H1 (cell line): ENCODE measurements around the gene PDIA3. TPM values are rescaled to one million over a fixed set of nuclear protein-coding genes. Genes with fewer than 3 reads are reported as not detected.

Experiments used
- CTCF ChIA-PET: fragments of 300-600 bp; sonication (Branson Sonifier 250); formaldehyde crosslinking; loops from one replicate; lab custom pipeline; 2021; ENCODE audit not compliant: partially characterized antibody; lab: Charles Lee
- POLR2A ChIA-PET: fragments of 300-600 bp; sonication (Branson Sonifier 250); formaldehyde crosslinking; loops from one replicate; lab custom pipeline; 2021; ENCODE audit warnings: inconsistent platforms; ENCODE audit not compliant: partially characterized antibody; lab: Charles Lee
- DNase-seq, 2 experiments: peaks; one replicate each; pipeline versions ENCODE4 v3.0.0 to v3.0.0-alpha.2; 2010 to 2022; ENCODE audit warnings: low spot score in 2 of 2, low read depth in 1 of 2, mixed read lengths in 1 of 2
- FAIRE-seq: peaks from 2 replicates; lab custom pipeline; 2011; peaks lifted over from hg19 to GRCh38; lab: Jason Lieb, UNC
- H2AFZ ChIP-seq: 2 replicates; pipeline ENCODE4 v1.8.1; 2012; ENCODE audit warnings: low read length, inconsistent platforms
- H2AK5ac ChIP-seq: 2 replicates; pipeline ENCODE4 v1.6.1; 2013; ENCODE audit warnings: low read depth, low read length
- H2BK120ac ChIP-seq: replicated peaks from 2 replicates; pipeline ENCODE3; 2013; ENCODE audit warnings: low read depth, low read length, inconsistent platforms
- H2BK12ac ChIP-seq: 2 replicates; pipeline ENCODE4 v1.6.1; 2013; ENCODE audit warnings: low read depth, low read length
- H2BK15ac ChIP-seq: 2 replicates; pipeline ENCODE4 v1.6.1; 2013; ENCODE audit warnings: low read length
- H2BK20ac ChIP-seq: 2 replicates; pipeline ENCODE4 v1.6.1; 2013; ENCODE audit warnings: low read length
- H2BK5ac ChIP-seq: 2 replicates; pipeline ENCODE4 v1.6.1; 2013; ENCODE audit warnings: low read depth, low read length
- H3K14ac ChIP-seq: 2 replicates; pipeline ENCODE4 v1.6.1; 2013; ENCODE audit warnings: inconsistent platforms; ENCODE audit not compliant: insufficient read length
- H3K18ac ChIP-seq: 2 replicates; pipeline ENCODE4 v1.6.1; 2013; ENCODE audit warnings: low read length; ENCODE audit errors: extremely low read depth
- H3K23ac ChIP-seq: 2 replicates; pipeline ENCODE4 v1.6.1; 2013; ENCODE audit warnings: inconsistent platforms; ENCODE audit not compliant: insufficient read length
- H3K23me2 ChIP-seq: 2 replicates; pipeline ENCODE4 v1.6.1; 2013; ENCODE audit warnings: low read depth, low read length
- H3K27ac ChIP-seq: 2 replicates; pipeline ENCODE4 v1.6.1; 2011; ENCODE audit warnings: low read depth, low read length, inconsistent platforms
- H3K27me3 ChIP-seq, 4 experiments: replicated peaks in 1 of 4; 1 replicate in 1 of 4; 2 replicates in 3 of 4; pipeline versions ENCODE4 v1.6.1 to v1.8.1; 2011 to 2013; ENCODE audit warnings: low read length in 3 of 4, mild to moderate bottlenecking in 3 of 4, inconsistent platforms in 2 of 4, mixed read lengths in 2 of 4, moderate library complexity in 1 of 4; ENCODE audit not compliant: control insufficient read depth in 3 of 4, insufficient read depth in 3 of 4; ENCODE audit errors: extremely low read depth in 1 of 4
- H3K36me3 ChIP-seq, 4 experiments: 2 replicates each; pipeline versions ENCODE4 v1.6.1 to v1.8.1; 2011 to 2013; ENCODE audit warnings: mild to moderate bottlenecking in 4 of 4, low read length in 3 of 4, moderate library complexity in 2 of 4, control low read depth in 1 of 4, inconsistent platforms in 1 of 4; ENCODE audit not compliant: insufficient read depth in 4 of 4, control insufficient read depth in 2 of 4
- H3K4ac ChIP-seq: replicated peaks from 2 replicates; pipeline ENCODE3; 2013; ENCODE audit warnings: low read length, low read depth, mixed read lengths, inconsistent platforms; ENCODE audit not compliant: insufficient read length
- H3K4me1 ChIP-seq, 4 experiments: replicated peaks in 1 of 4; 1 replicate in 1 of 4; 2 replicates in 3 of 4; pipeline versions ENCODE4 v1.6.1 to v1.8.1; 2011 to 2013; ENCODE audit warnings: low read length in 3 of 4, inconsistent platforms in 2 of 4, mixed read lengths in 1 of 4; ENCODE audit not compliant: insufficient read depth in 4 of 4, control insufficient read depth in 3 of 4
- H3K4me2 ChIP-seq, 2 experiments: 2 replicates each; pipeline versions ENCODE4 v1.6.1 to v1.8.1; 2011 to 2013; ENCODE audit warnings: low read depth in 2 of 2, low read length in 2 of 2, control low read depth in 1 of 2, inconsistent platforms in 1 of 2, mild to moderate bottlenecking in 1 of 2; ENCODE audit not compliant: insufficient read depth in 1 of 2
- H3K4me3 ChIP-seq, 4 experiments: fragments of 200-600, 300-600 bp in 1 of 4; sonication (generic), shearing (Covaris generic), sonication (Bioruptor Twin) in 1 of 4; 2 replicates each; pipeline versions ENCODE4 v1.5.1 to v1.8.1; 2011 to 2016; ENCODE audit warnings: low read length in 4 of 4, low read depth in 3 of 4, control low read depth in 2 of 4, inconsistent platforms in 2 of 4, mild to moderate bottlenecking in 2 of 4, mixed read lengths in 1 of 4, moderate library complexity in 1 of 4; ENCODE audit not compliant: insufficient read depth in 2 of 4; ENCODE audit errors: extremely low read depth in 1 of 4
- H3K56ac ChIP-seq: replicated peaks from 2 replicates; pipeline ENCODE3; 2013; ENCODE audit warnings: low read depth, mild to moderate bottlenecking, mixed read lengths, low read length, inconsistent platforms; ENCODE audit not compliant: insufficient read length
- H3K79me1 ChIP-seq: 2 replicates; pipeline ENCODE4 v1.6.1; 2013; ENCODE audit warnings: low read depth, low read length, control low read depth
- H3K79me2 ChIP-seq, 2 experiments: 2 replicates each; pipeline versions ENCODE4 v1.6.1 to v1.8.1; 2012 to 2013; ENCODE audit warnings: low read length in 2 of 2, mild to moderate bottlenecking in 2 of 2, inconsistent platforms in 1 of 2; ENCODE audit not compliant: insufficient read depth in 2 of 2, control insufficient read depth in 1 of 2
- H3K9ac ChIP-seq, 4 experiments: replicated peaks in 1 of 4; 1 replicate in 1 of 4; 2 replicates in 3 of 4; pipeline versions ENCODE4 v1.6.1 to v1.8.1; 2011 to 2013; ENCODE audit warnings: low read depth in 3 of 4, low read length in 3 of 4, control low read depth in 2 of 4, mild to moderate bottlenecking in 2 of 4, moderate library complexity in 2 of 4, inconsistent platforms in 1 of 4; ENCODE audit errors: extremely low read depth in 1 of 4
- H3K9me3 ChIP-seq, 2 experiments: 2 replicates each; pipeline versions ENCODE4 v1.6.1 to v1.8.1; 2012 to 2013; ENCODE audit warnings: mild to moderate bottlenecking in 2 of 2, moderate library complexity in 2 of 2, control low read depth in 1 of 2, inconsistent platforms in 1 of 2, low read depth in 1 of 2, low read length in 1 of 2, mixed read lengths in 1 of 2; ENCODE audit not compliant: insufficient read depth in 2 of 2
- H4K20me1 ChIP-seq, 2 experiments: replicated peaks in 1 of 2; 2 replicates each; pipeline versions ENCODE3 to v1.8.1; 2011 to 2013; ENCODE audit warnings: inconsistent platforms in 2 of 2, low read length in 2 of 2, mild to moderate bottlenecking in 1 of 2; ENCODE audit not compliant: insufficient read depth in 2 of 2, control insufficient read depth in 1 of 2
- H4K5ac ChIP-seq: 2 replicates; pipeline ENCODE4 v1.6.1; 2013; ENCODE audit warnings: low read length, low read depth, mixed read lengths, inconsistent platforms; ENCODE audit not compliant: insufficient read length
- H4K8ac ChIP-seq: 2 replicates; pipeline ENCODE4 v1.8.0; 2013; ENCODE audit warnings: mild to moderate bottlenecking, moderate library complexity, low read length, inconsistent platforms; ENCODE audit not compliant: insufficient read depth; ENCODE audit errors: extremely low read depth
- H4K91ac ChIP-seq: replicated peaks from 2 replicates; pipeline ENCODE3; 2013; ENCODE audit warnings: low read length, mixed read lengths, inconsistent platforms; ENCODE audit not compliant: insufficient read length
- CHD2 ChIP-seq: IDR thresholded peaks from 2 replicates; pipeline ENCODE4 v1.6.1; 2012; ENCODE audit warnings: low read length, improper control_type of control experiment
- FOSL1 ChIP-seq: IDR thresholded peaks from 2 replicates; pipeline ENCODE4 v1.6.1; 2011; ENCODE audit warnings: mild to moderate bottlenecking, low read depth, low read length, moderate library complexity; ENCODE audit not compliant: insufficient read depth
- GABPA ChIP-seq: IDR thresholded peaks from 2 replicates; pipeline ENCODE4 v1.6.1; 2011; ENCODE audit warnings: mild to moderate bottlenecking, low read length, moderate library complexity, borderline replicate concordance; ENCODE audit not compliant: insufficient read depth
- HDAC6 ChIP-seq: IDR thresholded peaks from one replicate; pipeline ENCODE4 v1.7.1; 2012; ENCODE audit warnings: low read depth, mild to moderate bottlenecking, inconsistent platforms, low read length, moderate library complexity
- JUND ChIP-seq: IDR thresholded peaks from 2 replicates; pipeline ENCODE4 v1.6.1; 2011; ENCODE audit warnings: mild to moderate bottlenecking, improper control_type of control experiment, low read length
- KDM1A ChIP-seq: fragments of 200-600, 300-600 bp; sonication (generic); IDR thresholded peaks from 2 replicates; pipeline ENCODE4 v1.7.1; 2016; ENCODE audit warnings: mild to moderate bottlenecking, low read length, borderline replicate concordance
- KDM4A ChIP-seq: IDR thresholded peaks from one replicate; pipeline ENCODE4 v1.7.1; 2012; ENCODE audit warnings: low read depth, mild to moderate bottlenecking, moderate library complexity, low read length, inconsistent platforms; ENCODE audit not compliant: severe bottlenecking
- PHF8 ChIP-seq: fragments of 200-600 bp; sonication (generic); conservative IDR thresholded peaks from 2 replicates; pipeline ENCODE4 v1.7.1; 2012; ENCODE audit warnings: low read depth, mild to moderate bottlenecking, inconsistent platforms, low read length, moderate library complexity
- POLR2A ChIP-seq, 2 experiments: IDR thresholded peaks; 1 replicate in 1 of 2; 2 replicates in 1 of 2; pipeline ENCODE4 v1.6.1; 2011; ENCODE audit warnings: low read depth in 2 of 2, low read length in 2 of 2, mild to moderate bottlenecking in 2 of 2; ENCODE audit errors: control extremely low read depth in 1 of 2
- POU5F1 ChIP-seq: IDR thresholded peaks from 2 replicates; pipeline ENCODE4 v1.6.1; 2011; ENCODE audit warnings: low read depth, mild to moderate bottlenecking, low read length, moderate library complexity
- RBBP5 ChIP-seq: IDR thresholded peaks from 2 replicates; pipeline ENCODE4 v1.7.1; 2012; ENCODE audit warnings: low read depth, mild to moderate bottlenecking, inconsistent platforms, low read length, moderate library complexity, borderline replicate concordance
- RFX5 ChIP-seq: IDR thresholded peaks from 2 replicates; pipeline ENCODE4 v1.6.1; 2011; ENCODE audit warnings: low read depth, low read length, improper control_type of control experiment, borderline replicate concordance
- WGBS, 2 experiments: shearing (Covaris generic) in 1 of 2; methylation state at CpG; one replicate each; pipeline versions ENCODE4 v1.1.6 to v1.1.7; 2013 to 2015; ENCODE audit warnings: low lambda C conversion rate in 2 of 2, mixed read lengths in 2 of 2, inconsistent platforms in 1 of 2, low coverage in 1 of 2, missing lambda C conversion rate in 1 of 2; ENCODE audit not compliant: insufficient replicate concordance in 2 of 2, insufficient coverage in 1 of 2, insufficient read length in 1 of 2; ENCODE audit errors: extremely low coverage in 1 of 2, missing lambda C conversion rate in 1 of 2; 5-methylcytosine and 5-hydroxymethylcytosine counted together
- polyA plus RNA-seq, 7 experiments: library from polyadenylated mRNA; depleted of rRNA in 3 of 7; stranded (reverse) in 5 of 7; unstranded in 2 of 7; fragments of >200 nt in 5 of 7; fragments of 200-250 nt in 2 of 7; gene quantifications; 1 replicate in 5 of 7; 2 replicates in 1 of 7; 4 replicates in 1 of 7; pipeline versions ENCODE4 v1.2.1 to v1.2.3, GENCODE V29; 2011 to 2013; ENCODE audit warnings: missing spikeins in 2 of 7, mixed read lengths in 2 of 7
- total RNA-seq: library from RNA; stranded (reverse); fragmentation: NEBNext Ultra II Directional; extraction: Animal tissue kit (Norgen Biotek cat#: 25700); gene quantifications from 2 replicates; pipeline ENCODE4 v1.2.1, GENCODE V29; 2021

The PDIA3 gene
- total and polyA plus RNA-seq, 2 of the 8 experiments (the other 6 are each of a cell fraction or from before 2014, with no cell fraction given) = 90.4 to 655 TPM

DNA sequence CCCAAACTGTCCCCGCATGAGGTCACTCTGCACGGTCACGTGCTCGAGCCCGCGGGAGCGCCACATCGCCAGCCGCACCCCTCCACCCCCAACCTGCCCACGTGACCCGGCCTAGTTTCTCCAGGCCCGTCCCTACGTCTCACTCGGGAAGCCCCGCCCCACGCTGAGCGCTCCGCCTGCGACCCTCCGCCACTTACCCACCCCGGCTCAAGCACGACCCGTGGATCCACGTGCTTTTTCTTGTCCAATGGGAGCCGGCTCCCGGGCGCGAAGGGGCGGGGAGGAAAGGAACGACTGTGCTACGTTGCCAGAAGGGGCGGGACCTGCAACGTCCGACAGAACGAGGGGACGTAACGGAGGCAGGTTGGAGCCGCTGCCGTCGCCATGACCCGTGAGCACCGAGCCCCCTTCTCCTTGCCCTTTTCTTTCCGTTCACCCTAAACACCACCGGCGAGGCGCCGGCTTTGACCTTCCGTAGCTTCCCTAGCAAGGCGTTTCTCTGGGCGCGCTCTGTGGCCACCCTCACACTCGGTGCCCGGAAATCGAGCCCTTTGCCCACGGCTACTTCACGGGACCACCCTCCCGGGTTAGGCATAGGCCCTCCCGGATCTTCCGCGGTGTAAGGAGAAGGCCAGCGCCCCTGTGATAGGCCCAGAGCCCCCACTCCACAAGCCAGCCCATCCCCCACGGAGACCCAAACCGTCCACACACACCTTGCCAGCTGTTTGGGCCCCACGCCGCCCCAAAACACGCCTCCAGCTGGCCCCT, 45.9 kb downstream of the PDIA3 start, which contains the start of gene SERF2:
TSS of gene SERF2 (plus strand) at position 328 of the 768 bp plus-strand sequence. CDS start at position 385, 57 bp downstream.
- Histone ChIP-seq H4K5ac (peak within 1 kb of the TSS; percentile 91), H3K9ac (peak within 1 kb of the TSS; percentile 93 to 99 (median 96)), H3K4me3 (peak within 1 kb of the TSS; percentile 86 to 97 (median 95)), H3K79me2 (peaks cover 0 to 26% of the 10 kb centered on the region in 2 experiments; a peak in 2 of 4 replicates), H3K18ac (peak within 1 kb of the TSS; percentile 89), H3K27me3 (no peaks in the 10 kb centered on the region), H2AFZ (peak within 1 kb of the TSS; percentile 93), H2BK12ac (0 out of 2 replicates have a peak within 1 kb of the TSS, but pooled peaks have one; percentile 28), H2BK120ac (no peak within 1 kb of the TSS), H2BK5ac (peak within 1 kb of the TSS; percentile 95), H2BK15ac (no peak within 1 kb of the TSS), H4K8ac (peak within 1 kb of the TSS; percentile 88), H3K79me1 (peaks cover 19% of the 10 kb centered on the region), H3K23me2 (peaks cover 4% of the 10 kb centered on the region), H3K4ac (peak within 1 kb of the TSS; percentile 82), H3K14ac (no peak within 1 kb of the TSS), H4K91ac (peak within 1 kb of the TSS; percentile 96), H2BK20ac (no peak within 1 kb of the TSS), H4K20me1 (peaks cover 4 to 17% of the 10 kb centered on the region in 2 experiments), H3K4me2 (peak within 1 kb of the TSS; percentile 92 to 98), H3K56ac (peak within 1 kb of the TSS; percentile 91), H3K4me1 (peaks cover 19 to 27% (median 22%) of the 10 kb centered on the region in 4 experiments; a peak in 6 of 7 replicates), H3K27ac (peak within 1 kb of the TSS; percentile 95), H2AK5ac (peak within 1 kb of the TSS; percentile 46; the same call in 1 of the 2 replicates), H3K23ac (no peak within 1 kb of the TSS), H3K36me3 (peaks cover 7 to 41% (median 21%) of the 10 kb centered on the region in 4 experiments), H3K9me3 (no peaks in the 10 kb centered on the region)
- ChIA-PET POLR2A (interaction anchor here (0.9 to 4.9 kb wide), 6 partner anchors 8 to 46 kb away, joined by 3 to 39 read pairs (median 7); partner anchors contain the start of genes ELL3, HYPK, PDIA3 and SERINC4), CTCF (interaction anchor here (1.2 to 7.5 kb wide), 3 partner anchors 14 to 22 kb away, joined by 5 to 50 read pairs (median 5); partner anchors contain the start of gene ELL3)
- FAIRE-seq = no peak
- 0% methylated on average over 62 of the region's 66 CpGs; no CpG with 5 or more reads in 1 of the 2 experiments for WGBS, 2 experiments
- peak; percentile 99 to 100 for DNase-seq
- no peak for TF ChIP-seq FOSL1
- TF ChIP-seq POU5F1 = no peak
- TF ChIP-seq RBBP5 = no peak
- TF ChIP-seq CHD2 = 0 out of 2 replicates have a peak, but pooled peaks have one; percentile 47
- TF ChIP-seq GABPA = no peak
- no peak for TF ChIP-seq RFX5
- no peak for TF ChIP-seq HDAC6
- peak; percentile 78; the same call in 1 of the 2 replicates for TF ChIP-seq JUND
- TF ChIP-seq KDM4A = no peak
- peak; percentile 98 to 99 for TF ChIP-seq POLR2A (IDR thresholded peaks at IDR 0.05; ENCODE audit: control extremely low read depth in 1 of 2, low read depth in 2 of 2, low read length in 2 of 2)
- TF ChIP-seq KDM1A = no peak
- TF ChIP-seq PHF8 = peak; percentile 95
